IMR-90 (cell line): ENCODE measurements around the gene OSBPL6. TPM values are rescaled to one million over a fixed set of nuclear protein-coding genes. Genes with fewer than 3 reads are reported as not detected.

ENCODE experiments used
- ATAC-seq: fragments of 200-7000 bp; cut with Tn5 transposase; 2 replicates; pipeline ENCODE4 v1.9.1; 2020; ENCODE audit warnings: low read depth, mild to moderate bottlenecking, moderate library complexity
- BruUV-seq: library from RNA; stranded (reverse); fragments of 400-500 nt; replicated peaks from 2 replicates; lab custom pipeline; 2021; lab: Mats Ljungman, UMichigan
- CTCF ChIA-PET: fragments of 300-600 bp; formaldehyde crosslinking; extraction: SDS; loops from one replicate; lab custom pipeline; 2021; ENCODE audit warnings: antibody characterized with exemption; lab: Yijun Ruan, JAX
- POLR2A ChIA-PET: fragments of 300-600 bp; sonication (Branson Sonifier 250); formaldehyde crosslinking; loops from one replicate; lab custom pipeline; 2022; ENCODE audit warnings: antibody characterized with exemption; ENCODE audit not compliant: unreplicated experiment; lab: Charles Lee
- DNase-seq: peaks from one replicate; pipeline ENCODE4 v3.0.0; 2013
- H2AFZ ChIP-seq: replicated peaks from 2 replicates; pipeline ENCODE3; 2013; ENCODE audit warnings: low read length, mild to moderate bottlenecking; ENCODE audit not compliant: poor library complexity
- H2AK5ac ChIP-seq: 2 replicates; pipeline ENCODE4 v1.6.1; 2013; ENCODE audit warnings: low read depth, low read length, inconsistent platforms
- H2AK9ac ChIP-seq: replicated peaks from 2 replicates; pipeline ENCODE3; 2013; ENCODE audit warnings: mild to moderate bottlenecking, low read depth, low read length, moderate library complexity; ENCODE audit not compliant: poor library complexity
- H2BK120ac ChIP-seq: 2 replicates; pipeline ENCODE4 v1.6.1; 2013; ENCODE audit warnings: low read depth, low read length, inconsistent platforms
- H2BK15ac ChIP-seq: 3 replicates; pipeline ENCODE4 v1.6.1; 2013; ENCODE audit warnings: low read depth, low read length, inconsistent platforms
- H2BK20ac ChIP-seq: 2 replicates; pipeline ENCODE4 v1.6.1; 2013; ENCODE audit warnings: low read depth, mild to moderate bottlenecking, inconsistent platforms, low read length, moderate library complexity
- H2BK5ac ChIP-seq: 2 replicates; pipeline ENCODE4 v1.6.1; 2013; ENCODE audit warnings: mild to moderate bottlenecking, low read depth, low read length, inconsistent platforms; ENCODE audit not compliant: poor library complexity, severe bottlenecking
- H3K14ac ChIP-seq: replicated peaks from 2 replicates; pipeline ENCODE4 v1.6.1; 2013; ENCODE audit warnings: low read depth, low read length, inconsistent platforms
- H3K18ac ChIP-seq: 2 replicates; pipeline ENCODE4 v1.6.1; 2013; ENCODE audit warnings: low read depth, low read length, control low read depth
- H3K23ac ChIP-seq: 2 replicates; pipeline ENCODE4 v1.6.1; 2013; ENCODE audit warnings: low read depth, low read length, inconsistent platforms
- H3K27ac ChIP-seq: 2 replicates; pipeline ENCODE4 v1.5.1; 2013; ENCODE audit warnings: mild to moderate bottlenecking, control low read depth, low read length; ENCODE audit not compliant: insufficient read depth
- H3K27me3 ChIP-seq: 2 replicates; pipeline ENCODE4 v1.6.1; 2013; ENCODE audit warnings: low read length; ENCODE audit not compliant: control insufficient read depth, insufficient read depth
- H3K36me3 ChIP-seq: 2 replicates; pipeline ENCODE4 v1.6.1; 2013; ENCODE audit warnings: low read length, mixed read lengths; ENCODE audit not compliant: control insufficient read depth, insufficient read depth
- H3K4ac ChIP-seq: 2 replicates; pipeline ENCODE4 v1.6.1; 2013; ENCODE audit warnings: low read depth, low read length, inconsistent platforms
- H3K4me1 ChIP-seq: 2 replicates; pipeline ENCODE4 v1.6.1; 2013; ENCODE audit warnings: low read length, mixed read lengths; ENCODE audit not compliant: control insufficient read depth, insufficient read depth
- H3K4me2 ChIP-seq: 2 replicates; pipeline ENCODE4 v1.6.1; 2013; ENCODE audit warnings: low read depth, mild to moderate bottlenecking, control low read depth, low read length, moderate library complexity
- H3K4me3 ChIP-seq: 2 replicates; pipeline ENCODE4 v1.5.1; 2013; ENCODE audit warnings: low read depth, mild to moderate bottlenecking, control low read depth, low read length, moderate library complexity; ENCODE audit not compliant: insufficient read depth
- H3K56ac ChIP-seq: 2 replicates; pipeline ENCODE4 v1.6.1; 2013; ENCODE audit warnings: low read length, inconsistent platforms; ENCODE audit not compliant: insufficient read depth; ENCODE audit errors: extremely low read depth
- H3K79me1 ChIP-seq, 2 experiments: 2 replicates each; pipeline ENCODE4 v1.6.1; 2013; ENCODE audit warnings: low read length in 2 of 2, inconsistent platforms in 1 of 2, low read depth in 1 of 2
- H3K9ac ChIP-seq: 2 replicates; pipeline ENCODE4 v1.6.1; 2013; ENCODE audit warnings: low read depth, low read length, control low read depth
- H3K9me1 ChIP-seq: 2 replicates; pipeline ENCODE4 v1.6.1; 2013; ENCODE audit warnings: low read length, inconsistent platforms; ENCODE audit not compliant: insufficient read depth
- H3K9me3 ChIP-seq: 2 replicates; pipeline ENCODE4 v1.6.1; 2013; ENCODE audit warnings: low read length; ENCODE audit not compliant: control insufficient read depth, insufficient read depth
- H4K20me1 ChIP-seq: 2 replicates; pipeline ENCODE4 v1.6.1; 2013; ENCODE audit warnings: low read length, inconsistent platforms; ENCODE audit not compliant: insufficient read depth
- H4K5ac ChIP-seq: 2 replicates; pipeline ENCODE4 v1.6.1; 2013; ENCODE audit warnings: mild to moderate bottlenecking, low read depth, low read length, control low read depth
- H4K8ac ChIP-seq, 2 experiments: 2 replicates each; pipeline ENCODE4 v1.6.1; 2013; ENCODE audit warnings: low read depth in 2 of 2, low read length in 2 of 2, control low read depth in 1 of 2, inconsistent platforms in 1 of 2
- H4K91ac ChIP-seq: 2 replicates; pipeline ENCODE4 v1.6.1; 2013; ENCODE audit warnings: low read depth, low read length, inconsistent platforms; ENCODE audit not compliant: insufficient read depth
- BHLHE40 ChIP-seq: fragments of 150-350 bp; IDR thresholded peaks from 2 replicates; pipeline ENCODE4 v1.6.1; 2016; ENCODE audit warnings: mild to moderate bottlenecking, low read depth, low read length
- CEBPB ChIP-seq: IDR thresholded peaks from 2 replicates; pipeline ENCODE4 v1.6.1; 2012; ENCODE audit warnings: low read depth, low read length, improper control_type of control experiment
- CHD1 ChIP-seq: IDR thresholded peaks from 2 replicates; pipeline ENCODE4 v1.6.1; 2012; ENCODE audit warnings: low read depth, low read length, improper control_type of control experiment
- CTCF ChIP-seq: conservative IDR thresholded peaks from 2 replicates; pipeline ENCODE4 v1.5.1; 2012; ENCODE audit warnings: mild to moderate bottlenecking, low read depth, low read length, improper control_type of control experiment
- ELK1 ChIP-seq: fragments of 150-350 bp; IDR thresholded peaks from 2 replicates; pipeline ENCODE4 v1.6.1; 2016; ENCODE audit warnings: low read depth, mild to moderate bottlenecking, low read length, moderate library complexity, borderline replicate concordance
- FOS ChIP-seq: fragments of 150-350 bp; IDR thresholded peaks from 2 replicates; pipeline ENCODE4 v1.6.1; 2016; ENCODE audit warnings: low read depth, low read length
- MAFK ChIP-seq: IDR thresholded peaks from 2 replicates; pipeline ENCODE4 v1.6.1; 2012; ENCODE audit warnings: low read depth, low read length, improper control_type of control experiment
- MAZ ChIP-seq: IDR thresholded peaks from 2 replicates; pipeline ENCODE4 v1.6.1; 2012; ENCODE audit warnings: low read depth, mild to moderate bottlenecking, low read length, improper control_type of control experiment, moderate library complexity, borderline replicate concordance
- MXI1 ChIP-seq: IDR thresholded peaks from 2 replicates; pipeline ENCODE4 v1.6.1; 2012; ENCODE audit warnings: low read depth, mild to moderate bottlenecking, low read length, moderate library complexity, borderline replicate concordance
- NFE2L2 ChIP-seq: fragments of 150-350 bp; IDR thresholded peaks from 2 replicates; pipeline ENCODE4 v1.6.1; 2016; ENCODE audit warnings: low read depth, mild to moderate bottlenecking, low read length
- POLR2A ChIP-seq: IDR thresholded peaks from 2 replicates; pipeline ENCODE4 v1.6.1; 2012; ENCODE audit warnings: mild to moderate bottlenecking, low read depth, low read length
- RAD21 ChIP-seq: IDR thresholded peaks from 2 replicates; pipeline ENCODE4 v1.6.1; 2012; ENCODE audit warnings: low read length, improper control_type of control experiment
- RCOR1 ChIP-seq: IDR thresholded peaks from 2 replicates; pipeline ENCODE4 v1.6.1; 2012; ENCODE audit warnings: mild to moderate bottlenecking, low read length, improper control_type of control experiment; ENCODE audit not compliant: insufficient replicate concordance
- RFX5 ChIP-seq: IDR thresholded peaks from 2 replicates; pipeline ENCODE4 v1.8.0; 2012; ENCODE audit warnings: low read depth, mild to moderate bottlenecking, low read length, moderate library complexity
- SMC3 ChIP-seq: fragments of 150-350 bp; IDR thresholded peaks from 2 replicates; pipeline ENCODE4 v1.6.1; 2016; ENCODE audit warnings: low read depth, mild to moderate bottlenecking, antibody characterized with exemption, low read length, moderate library complexity
- USF2 ChIP-seq: fragments of 150-350 bp; IDR thresholded peaks from 2 replicates; pipeline ENCODE4 v1.6.1; 2017; ENCODE audit warnings: mild to moderate bottlenecking, antibody characterized with exemption, low read length, low read depth
- WGBS, 2 experiments: methylation state at CpG; one replicate each; pipeline versions ENCODE4 v1.1.5 to v1.1.7; 2013; ENCODE audit warnings: missing lambda C conversion rate in 2 of 2; ENCODE audit not compliant: insufficient read length in 1 of 2; ENCODE audit errors: extremely low coverage in 2 of 2; 5-methylcytosine and 5-hydroxymethylcytosine counted together
- dilution Hi-C: fragments of 300-500 bp; cut with HindIII; formaldehyde crosslinking; loops from one replicate; pipeline ENCODE4 v1.14.3; 2018; ENCODE audit warnings: low sequenced_read_pairs; ENCODE audit not compliant: unreplicated experiment
- in situ Hi-C: fragments of 300-500 bp; cut with MboI; formaldehyde crosslinking; loops from 3 replicates; pipeline ENCODE4 v1.14.3; 2019; ENCODE audit warnings: low sequenced_read_pairs, inconsistent platforms, mixed read lengths
- intact Hi-C: fragments of 100-400 bp; cut with micrococcal nuclease; formaldehyde crosslinking; loops from 2 replicates; pipeline ENCODE4 v1.10.0; 2022
- polyA plus RNA-seq, 3 experiments: library from polyadenylated mRNA; depleted of rRNA; stranded (reverse); fragments of >200 nt; gene quantifications; 2 replicates each; pipeline ENCODE4 v1.2.3, GENCODE V29; 2012; ENCODE audit warnings: low replicate concordance in 1 of 3
- total RNA-seq: library from RNA; depleted of rRNA; stranded (reverse); fragments of >200 nt; gene quantifications from 2 replicates; pipeline ENCODE4 v1.2.3, GENCODE V29; 2012

The OSBPL6 gene
- total and polyA plus RNA-seq, 2 of the 4 experiments (the other 2 are of a cell fraction) = 3.2 to 3.7 TPM

- Histone ChIP-seq H3K56ac (no peak overlapping the region), H2BK20ac (no peak overlapping the region), H3K23ac (no peak overlapping the region), H3K14ac (no peak overlapping the region), H2BK120ac (no peak overlapping the region), H4K5ac (no peak overlapping the region), H2BK15ac (no peak overlapping the region), H3K18ac (no peak overlapping the region), H2AFZ (no peak overlapping the region), H2AK5ac (no peak overlapping the region), H4K91ac (no peak overlapping the region), H3K27ac (no peak overlapping the region), H3K36me3 (no peaks in the 10 kb centered on the region), H3K9me3 (no peaks in the 10 kb centered on the region), H3K9me1 (no peaks in the 10 kb centered on the region), H3K4me3 (no peak overlapping the region), H3K79me1 (no peaks in the 10 kb centered on the region), H2BK5ac (no peak overlapping the region), H3K4me2 (no peak overlapping the region), H2AK9ac (no peak overlapping the region), H4K8ac (no peak overlapping the region), H3K4ac (no peak overlapping the region), H3K27me3 (no peaks in the 10 kb centered on the region), H3K9ac (no peak overlapping the region), H4K20me1 (no peaks in the 10 kb centered on the region), H3K4me1 (no peaks in the 10 kb centered on the region)
- ATAC-seq = no peak
- dilution Hi-C loops = no loop called here
- ChIA-PET POLR2A (interaction anchor here (0.6 kb wide), 1 partner anchor 12 kb away, joined by 4 read pairs; no protein-coding TSS in a partner anchor), CTCF (no interaction called here)
- in situ Hi-C loops = no loop called here
- DNase-seq = no peak
- TF ChIP-seq CEBPB (no peak), POLR2A (no peak), FOS (no peak), RCOR1 (no peak), MAFK (no peak), USF2 (no peak), BHLHE40 (no peak), CTCF (no peak), NFE2L2 (no peak), SMC3 (no peak), MAZ (no peak), ELK1 (no peak), MXI1 (no peak), RAD21 (no peak), CHD1 (no peak), RFX5 (no peak)
- intact Hi-C loops = no loop called here
- 93% methylated on average over 3 of the region's 5 CpGs; no CpG with 5 or more reads in 1 of the 2 experiments for WGBS, 2 experiments
- no TSS peak for BruUV-seq
Measured at GRCh38 chr2:178157574-178157973, 36.7 kb upstream of the OSBPL6 start.
